GM18520 (cell line): ENCODE measurements around the gene ENAH.
"Not testable (repeated sequence)": the region's sequence is repeated elsewhere in the genome, so short reads cannot be mapped to it uniquely, and the experiment has no call there.

Experiments used
- ATAC-seq: cut with Tn5 transposase; IDR thresholded peaks from one replicate; pipeline ENCODE4 v1.9.1; 2021; ENCODE audit not compliant: unreplicated experiment

The ENAH gene

GRCh38 chr1:225652729-225653462 is at the start of gene ENAH:
Gene ENAH, minus strand, starts transcription at chr1:225653123. Its CDS starts 433 bp downstream, at chr1:225652690.
- no peak for ATAC-seq

- ATAC-seq, result no peak
Observed at GRCh38 chr1:225700889-225701465, 48.1 kb upstream of the ENAH start.

- ATAC-seq, result no peak
Observed at GRCh38 chr1:225700164-225700821, 47.4 kb upstream of the ENAH start.

- no peak for ATAC-seq
Observed at GRCh38 chr1:225699336-225699735, 46.4 kb upstream of the ENAH start.

- not testable (repeated sequence) for ATAC-seq
Observed at GRCh38 chr1:225698194-225698593, 45.3 kb upstream of the ENAH start.

GRCh38 chr1:225697428-225697827 is 44.5 kb upstream of the ENAH start:
- ATAC-seq, result no peak

GRCh38 chr1:225695578-225696337 is 42.8 kb upstream of the ENAH start:
- no peak for ATAC-seq

- ATAC-seq, result no peak
Observed at GRCh38 chr1:225694151-225694603, 41.3 kb upstream of the ENAH start.

GRCh38 chr1:225693697-225694096 is 40.8 kb upstream of the ENAH start:
- not testable (repeated sequence) for ATAC-seq

- ATAC-seq, result no peak
Observed at GRCh38 chr1:225693085-225693696, 40.3 kb upstream of the ENAH start.

- ATAC-seq, result no peak
Observed at GRCh38 chr1:225692517-225692879, 39.6 kb upstream of the ENAH start.

- ATAC-seq, result no peak
Observed at GRCh38 chr1:225691861-225692516, 39.1 kb upstream of the ENAH start.

GRCh38 chr1:225691377-225691776 is 38.5 kb upstream of the ENAH start:
- no peak for ATAC-seq

- ATAC-seq, result no peak
Observed at GRCh38 chr1:225689882-225690459, 37.0 kb upstream of the ENAH start.

GRCh38 chr1:225688345-225688744 is 35.4 kb upstream of the ENAH start:
- ATAC-seq, result no peak

GRCh38 chr1:225685476-225686176 is 32.7 kb upstream of the ENAH start:
- no peak for ATAC-seq

GRCh38 chr1:225684741-225685140 is 31.8 kb upstream of the ENAH start:
- no peak for ATAC-seq

- ATAC-seq, result no peak
Observed at GRCh38 chr1:225681231-225681630, 28.3 kb upstream of the ENAH start.

GRCh38 chr1:225678545-225678944 is 25.6 kb upstream of the ENAH start:
- no peak for ATAC-seq
